Heart right ventricle (tissue), 16 donors: ENCODE results near the gene PRRT3. TPM values are rescaled to one million over a fixed set of nuclear protein-coding genes. Genes with fewer than 3 reads are reported as not detected.

ENCODE experiments used
- ATAC-seq, 8 donors: fragments of 200-7000 bp; cut with Tn5 transposase; one replicate each; pipeline ENCODE4 v1.9.1; 2020; ENCODE audit warnings: mild to moderate bottlenecking in 8 of 8, moderate library complexity in 8 of 8, moderate number of reproducible peaks in 1 of 8
- DNase-seq, 2 donors: peaks; one replicate each; pipeline ENCODE4 v3.0.0-alpha.2; 2020
- H3K27ac ChIP-seq, 10 donors: fragments of 200-600 bp; sonication (generic) in 2 of 10; one replicate each; pipeline versions ENCODE4 v1.5.0 to v1.8.0; 2020 to 2022; ENCODE audit warnings: mild to moderate bottlenecking in 3 of 10
- H3K27me3 ChIP-seq, 7 donors: fragments of 200-600 bp; one replicate each; pipeline ENCODE4 v1.8.0; 2021 to 2022; ENCODE audit warnings: mild to moderate bottlenecking in 2 of 7
- H3K36me3 ChIP-seq, 9 donors: fragments of 200-600 bp; sonication (generic) in 1 of 9; one replicate each; pipeline versions ENCODE4 v1.5.0 to v1.8.0; 2020 to 2022; ENCODE audit warnings: mild to moderate bottlenecking in 2 of 9
- H3K4me1 ChIP-seq, 9 donors: fragments of 200-600 bp; sonication (generic) in 1 of 9; one replicate each; pipeline versions ENCODE4 v1.5.0 to v1.8.0; 2020 to 2022; ENCODE audit warnings: mild to moderate bottlenecking in 4 of 9
- H3K4me3 ChIP-seq, 10 donors: fragments of 200-600 bp; sonication (generic) in 2 of 10; one replicate each; pipeline versions ENCODE4 v1.5.0 to v1.8.0; 2020 to 2022; ENCODE audit warnings: mild to moderate bottlenecking in 7 of 10, moderate library complexity in 2 of 10
- H3K9me3 ChIP-seq, 11 donors: fragments of 200-600 bp in 10 of 11; sonication (generic) in 2 of 11; one replicate each; pipeline versions ENCODE4 v1.5.0 to v1.8.0; 2013 to 2022; ENCODE audit warnings: mild to moderate bottlenecking in 2 of 11, control low read depth in 1 of 11, moderate library complexity in 1 of 11
- CTCF ChIP-seq, 9 donors: fragments of 200-600 bp; sonication (generic) in 2 of 9; IDR thresholded peaks; one replicate each; pipeline versions ENCODE4 v1.5.0 to v1.8.0; 2021 to 2022; ENCODE audit warnings: antibody characterized with exemption in 9 of 9, mild to moderate bottlenecking in 5 of 9, moderate library complexity in 1 of 9
- WGBS, 2 donors: extraction: QIAGEN DNeasy Blood & Tissue Kit; methylation state at CpG; one replicate each; pipeline ENCODE4 v1.1.7; 2013; ENCODE audit warnings: inconsistent platforms in 1 of 2; 5-methylcytosine and 5-hydroxymethylcytosine counted together
- intact Hi-C, 10 donors: fragments of 100-400 bp; cut with DNase I; formaldehyde crosslinking; loops; one replicate each; pipeline versions ENCODE4 v1.11.1 to v1.14.2; 2022
- polyA plus RNA-seq, 2 donors: library from polyadenylated mRNA; stranded (reverse); fragments of 200-250 nt; gene quantifications; one replicate each; pipeline ENCODE4 v1.2.3, GENCODE V29; 2013
- total RNA-seq, 10 donors: library from RNA; stranded (reverse); fragmentation: NEBNext Ultra II Directional in 3 of 10; extraction: Animal tissue kit (Norgen Biotek cat#: 25700) in 3 of 10; gene quantifications; one replicate each; pipeline versions ENCODE4 v1.2.1 to v1.2.4, GENCODE V29; 2021 to 2023
- donor health status: Arrhythmogenic right ventricular cardiomyopathy.
- donor health status: ischemic (EF 13 %, LVEDD 7.1; RV severe dilation, severe dysfunction).
- donor health status: healthy with polysubstance abuse.
- donor health status: DM: no; HTN: yes; CAD: no.
- donor health status: DM: no; HTN: no; CAD: no.
- donor health status: ischemic (EF 25% LVEDD 6.9; RV normal size, moderate dysfunction).
- donor health status: ischemic (EF 25% LVEDD 5.7; RV mildly dilated, moderate dysfunction).
- donor health status: healthy.
- donor health status: DM: yes; HTN: yes; CAD: no.
- donor health status: Ischemic cardiomyopathy.
- donor health status: ischemic (EF 35%, LVEDD 5.7; RV mildly dilated, moderate dysfunction).
- donor health status: nonischemic (EF 11% LVEDD 7.7; RV severe dilation, severe dysfunction).
- donor health status: DM: yes; HTN: yes; CAD: no.
- donor health status: PGD.
- donor health status: ischemic (EF 29% LVEDD 5.4; RV normal size, mild dysfunction).
- donor health status: nonischemic (EF 23%, LVEDD 6.1; RV moderate dilation, normal function).

The PRRT3 gene
- total and polyA plus RNA-seq, 12 donors, result 0.45 to 2.0 (median 1.2) TPM

- WGBS, 2 donors, result 1% methylated on average over 17 of the region's 17 CpGs
- Histone ChIP-seq H3K4me1 (peaks cover 10 to 42% (median 32%) of the 10 kb centered on the region in 9 donors), H3K9me3 (no peaks in the 10 kb centered on the region), H3K36me3 (peaks cover 0 to 38% (median 0%) of the 10 kb centered on the region in 9 donors), H3K27ac (peak overlapping the region in 9 of 10 donors; percentile 66 to 95 (median 81)), H3K4me3 (peak overlapping the region; percentile 73 to 96 (median 90)), H3K27me3 (no peaks in the 10 kb centered on the region)
- no peak for TF ChIP-seq CTCF (IDR thresholded peaks at IDR 0.05)
- ATAC-seq (peak; percentile 10 to 69 (median 60)), DNase-seq (no peak)
- intact Hi-C loops, result loop anchor here in 2 of 10 donors (5.0 kb wide), 1 partner anchor 41 kb away; the partner anchor contains the start of gene FANCD2 (in 2 of the 2)
Observed at GRCh38 chr3:9986230-9986725, 34.1 kb upstream of the PRRT3 start.

GRCh38 chr3:9980251-9980650, 28.0 kb upstream of the PRRT3 start:
- Histone ChIP-seq H3K4me1 (peaks cover 5 to 52% (median 33%) of the 10 kb centered on the region in 9 donors), H3K27ac (no peak overlapping the region)

GRCh38 chr3:9978710-9979305, 26.6 kb upstream of the PRRT3 start:
- Histone ChIP-seq H3K27me3 (no peaks in the 10 kb centered on the region), H3K4me3 (no peak overlapping the region), H3K36me3 (peaks cover 0 to 89% (median 11%) of the 10 kb centered on the region in 9 donors), H3K4me1 (peaks cover 0 to 44% (median 21%) of the 10 kb centered on the region in 9 donors), H3K27ac (peak overlapping the region in 2 of 10 donors; percentile 53 to 76), H3K9me3 (no peaks in the 10 kb centered on the region)
- DNase-seq, result no peak
- 85 to 90% methylated on average over 8 of the region's 8 CpGs for WGBS, 2 donors
- intact Hi-C loops, result loop anchor here in 2 of 10 donors (5.0 kb wide), 1 partner anchor 38 kb away; no protein-coding TSS in a partner anchor
- TF ChIP-seq CTCF (IDR thresholded peaks at IDR 0.05), result no peak
- ATAC-seq, result no peak

More at GRCh38 chr3:9980251-9980650, 28.0 kb upstream of the PRRT3 start:
- no peaks in the 10 kb centered on the region for H3K27me3 ChIP-seq
- peaks cover 0 to 86% (median 5%) of the 10 kb centered on the region in 9 donors for H3K36me3 ChIP-seq
- no peaks in the 10 kb centered on the region for H3K9me3 ChIP-seq
- 91 to 93% methylated on average over 2 of the region's 2 CpGs for WGBS, 2 donors
- no peak overlapping the region for H3K4me3 ChIP-seq
- TF ChIP-seq CTCF (IDR thresholded peaks at IDR 0.05), result no peak
- no peak for ATAC-seq
- DNase-seq, result no peak
- intact Hi-C loops, result loop anchor here in 1 of 10 donors (5.0 kb wide), 1 partner anchor 42 kb away; no protein-coding TSS in a partner anchor

- WGBS, 2 donors, result 30 to 34% methylated on average over 7 of the region's 7 CpGs
- Histone ChIP-seq H3K27ac (peak overlapping the region; percentile 23 to 87 (median 78)), H3K27me3 (no peaks in the 10 kb centered on the region), H3K36me3 (peaks cover 0 to 90% (median 28%) of the 10 kb centered on the region in 9 donors), H3K4me1 (peaks cover 0 to 37% (median 17%) of the 10 kb centered on the region in 9 donors), H3K9me3 (no peaks in the 10 kb centered on the region), H3K4me3 (peak overlapping the region in 9 of 10 donors; percentile 5 to 31 (median 21))
- intact Hi-C loops, result loop anchor here in 2 of 10 donors (5.0 kb wide), 1 partner anchor 40 kb away; no protein-coding TSS in a partner anchor
- peak; percentile 52 to 75 for DNase-seq
- TF ChIP-seq CTCF (IDR thresholded peaks at IDR 0.05), result no peak
- peak; percentile 94 to 99 (median 97) for ATAC-seq
Observed at GRCh38 chr3:9976721-9977709, 24.8 kb upstream of the PRRT3 start.
